Caco-2 (cell line): ENCODE results near the gene C6orf89. TPM values are rescaled to one million over a fixed set of nuclear protein-coding genes. Genes with fewer than 3 reads are reported as not detected.

Experiments used
- BruUV-seq: library from RNA; stranded (reverse); fragments of 400-500 nt; replicated peaks from 2 replicates; lab custom pipeline; 2021; lab: Mats Ljungman, UMichigan
- CTCF ChIA-PET: fragments of 300-600 bp; sonication (Branson Sonifier 250); formaldehyde crosslinking; loops from one replicate; lab custom pipeline; 2022; ENCODE audit warnings: antibody characterized with exemption; lab: Charles Lee
- POLR2A ChIA-PET: fragments of 300-600 bp; sonication (Branson Sonifier 250); formaldehyde crosslinking; loops from one replicate; lab custom pipeline; 2022; ENCODE audit warnings: antibody characterized with exemption; lab: Charles Lee
- DNase-seq, 2 experiments: peaks; one replicate each; pipeline versions ENCODE4 v3.0.0 to v3.0.0-alpha.2; 2020 to 2022
- H3K27me3 ChIP-seq: replicated peaks from 2 replicates; pipeline ENCODE4 v1.6.0; 2011; ENCODE audit warnings: low read length; ENCODE audit not compliant: control insufficient read depth, insufficient read depth
- H3K36me3 ChIP-seq: 2 replicates; pipeline ENCODE4 v1.5.1; 2011; ENCODE audit warnings: low read length; ENCODE audit not compliant: control insufficient read depth, insufficient read depth
- H3K4me1 ChIP-seq: fragments of 250-450 bp; sonication (Bioruptor Pico); 2 replicates; pipeline ENCODE4 v1.5.1; 2020; ENCODE audit warnings: mild to moderate bottlenecking
- H3K4me3 ChIP-seq: 2 replicates; pipeline ENCODE4 v1.5.1; 2011; ENCODE audit warnings: low read depth, mild to moderate bottlenecking, control low read depth, low read length
- H3K9me3 ChIP-seq: fragments of 250-450 bp; sonication (Bioruptor Pico); 2 replicates; pipeline ENCODE4 v1.5.1; 2020; ENCODE audit warnings: mild to moderate bottlenecking, moderate library complexity
- H3K27ac Mint-ChIP-seq: one replicate; pipeline ENCODE4 v1.8.0; 2022; ENCODE audit warnings: mixed read lengths; ENCODE audit not compliant: unreplicated experiment
- H3K27me3 Mint-ChIP-seq: one replicate; pipeline ENCODE4 v1.8.0; 2022; ENCODE audit warnings: mixed read lengths; ENCODE audit not compliant: insufficient read depth, unreplicated experiment
- H3K36me3 Mint-ChIP-seq: one replicate; pipeline ENCODE4 v1.8.0; 2022; ENCODE audit warnings: mild to moderate bottlenecking, mixed read lengths; ENCODE audit not compliant: insufficient read depth, unreplicated experiment
- H3K4me1 Mint-ChIP-seq: one replicate; pipeline ENCODE4 v1.8.0; 2022; ENCODE audit warnings: low read depth, mixed read lengths; ENCODE audit not compliant: unreplicated experiment
- H3K4me3 Mint-ChIP-seq: one replicate; pipeline ENCODE4 v1.8.0; 2022; ENCODE audit warnings: mild to moderate bottlenecking, moderate library complexity, mixed read lengths; ENCODE audit not compliant: unreplicated experiment
- H3K9me3 Mint-ChIP-seq: one replicate; pipeline ENCODE4 v1.8.0; 2022; ENCODE audit warnings: mixed read lengths; ENCODE audit not compliant: unreplicated experiment
- CTCF ChIP-seq, 2 experiments: fragments of 200-600 bp in 1 of 2; IDR thresholded peaks; 1 replicate in 1 of 2; 2 replicates in 1 of 2; pipeline versions ENCODE4 v1.5.1 to v1.8.0; 2011 to 2022; ENCODE audit warnings: antibody characterized with exemption in 1 of 2, control low read depth in 1 of 2, inconsistent platforms in 1 of 2, low read depth in 1 of 2, low read length in 1 of 2, mild to moderate bottlenecking in 1 of 2, moderate library complexity in 1 of 2; ENCODE audit not compliant: insufficient read depth in 1 of 2, severe bottlenecking in 1 of 2, unreplicated experiment in 1 of 2
- intact Hi-C: fragments of 100-400 bp; cut with micrococcal nuclease; formaldehyde crosslinking; loops from one replicate; pipeline ENCODE4 v1.10.0; 2022; ENCODE audit not compliant: unreplicated experiment
- total RNA-seq: library from RNA; stranded (reverse); gene quantifications from 2 replicates; pipeline ENCODE4 v1.2.3, GENCODE V29; 2022

C6orf89 gene
- total RNA-seq, 1 experiment from 2014 or later: 24.4 TPM

- intact Hi-C loops: no loop called here
- Histone ChIP-seq H3K4me3 (no peak overlapping the region), H3K27me3 (no peaks in the 10 kb centered on the region), H3K9me3 (no peaks in the 10 kb centered on the region), H3K36me3 (no peaks in the 10 kb centered on the region), H3K4me1 (no peaks in the 10 kb centered on the region)
- POLR2A ChIA-PET: no interaction called here
- TF ChIP-seq CTCF (IDR thresholded peaks at IDR 0.05; ENCODE audit: insufficient read depth in 1 of 2, low read depth in 1 of 2, low read length in 1 of 2, severe bottlenecking in 1 of 2, unreplicated experiment in 1 of 2): no peak
- DNase-seq: no peak
- H3K27ac Mint-ChIP-seq: no peak overlapping the region
- H3K9me3 Mint-ChIP-seq: no peaks in the 10 kb centered on the region
- H3K4me3 Mint-ChIP-seq: no peak overlapping the region
- CTCF ChIA-PET: interaction anchor here (0.7 kb wide), 1 partner anchor 83 kb away, joined by 5 read pairs; no protein-coding TSS in a partner anchor
- no TSS peak for BruUV-seq
- peaks cover under 1% of the 10 kb centered on the region for H3K4me1 Mint-ChIP-seq
- no peaks in the 10 kb centered on the region for H3K36me3 Mint-ChIP-seq
- H3K27me3 Mint-ChIP-seq: no peaks in the 10 kb centered on the region
These were observed 8.5 kb downstream of the C6orf89 start for GRCh38 chr6:36893976-36894932.

- H3K27ac Mint-ChIP-seq: no peak overlapping the region
- no peaks in the 10 kb centered on the region for H3K27me3 Mint-ChIP-seq
- H3K9me3 Mint-ChIP-seq: no peaks in the 10 kb centered on the region
- intact Hi-C loops: loop anchor here (1.0 kb wide), 1 partner anchor 121 kb away; no protein-coding TSS in a partner anchor
- peak in 1 of 2 experiments; percentile 40 for TF ChIP-seq CTCF (IDR thresholded peaks at IDR 0.05; ENCODE audit: insufficient read depth in 1 of 2, low read depth in 1 of 2, low read length in 1 of 2, severe bottlenecking in 1 of 2, unreplicated experiment in 1 of 2)
- CTCF ChIA-PET: interaction anchor here (0.7 kb wide), 1 partner anchor 121 kb away, joined by 5 read pairs; no protein-coding TSS in a partner anchor
- H3K4me3 Mint-ChIP-seq: no peak overlapping the region
- H3K36me3 Mint-ChIP-seq: peaks cover 7% of the 10 kb centered on the region
- H3K4me3 ChIP-seq: no peak overlapping the region
- H3K36me3 ChIP-seq: no peaks in the 10 kb centered on the region
- no peaks in the 10 kb centered on the region for H3K4me1 ChIP-seq
- DNase-seq: peak in 1 of 2 experiments; percentile 50
- no peaks in the 10 kb centered on the region for H3K4me1 Mint-ChIP-seq
- no peaks in the 10 kb centered on the region for H3K27me3 ChIP-seq
- no TSS peak for BruUV-seq
- H3K9me3 ChIP-seq: no peaks in the 10 kb centered on the region
- POLR2A ChIA-PET: interaction anchor here (0.6 kb wide), 1 partner anchor 104 kb away, joined by 3 read pairs; no protein-coding TSS in a partner anchor
These were observed 11.9 kb downstream of the C6orf89 start for GRCh38 chr6:36897609-36898008.

GRCh38 chr6:36904114-36904513 is 18.4 kb downstream of the C6orf89 start:
- Histone ChIP-seq H3K9me3 (no peaks in the 10 kb centered on the region), H3K36me3 (no peaks in the 10 kb centered on the region; the same call in 1 of the 2 replicates), H3K4me3 (no peak overlapping the region), H3K27me3 (no peaks in the 10 kb centered on the region), H3K4me1 (no peaks in the 10 kb centered on the region)
- no peak for DNase-seq
- no peaks in the 10 kb centered on the region for H3K4me1 Mint-ChIP-seq
- no peak overlapping the region for H3K27ac Mint-ChIP-seq
- ChIA-PET CTCF (no interaction called here), POLR2A (interaction anchor here (0.6 kb wide), 1 partner anchor 10 kb away, joined by 4 read pairs; no protein-coding TSS in a partner anchor)
- intact Hi-C loops: no loop called here
- no peaks in the 10 kb centered on the region for H3K9me3 Mint-ChIP-seq
- H3K36me3 Mint-ChIP-seq: peaks cover 7% of the 10 kb centered on the region
- H3K4me3 Mint-ChIP-seq: no peak overlapping the region
- no peaks in the 10 kb centered on the region for H3K27me3 Mint-ChIP-seq
- no peak for TF ChIP-seq CTCF (IDR thresholded peaks at IDR 0.05; ENCODE audit: insufficient read depth in 1 of 2, low read depth in 1 of 2, low read length in 1 of 2, severe bottlenecking in 1 of 2, unreplicated experiment in 1 of 2)
- no TSS peak for BruUV-seq
